Osteoblast (primary cell): Measurements from ENCODE around the gene WDR88. TPM values are rescaled to one million over a fixed set of nuclear protein-coding genes. Genes with fewer than 3 reads are reported as not detected.
A peak's percentile ranks its signal among the peaks of the same experiment; 100 is the strongest.

Experiments used
- DNase-seq: peaks from one replicate; pipeline ENCODE4 v3.0.0; 2011; ENCODE audit warnings: low spot score, mixed read lengths; ENCODE audit not compliant: insufficient read length; ENCODE audit errors: missing footprints
- H2AFZ ChIP-seq: 2 replicates; pipeline ENCODE4 v1.6.0; 2011; ENCODE audit warnings: mild to moderate bottlenecking, low read length
- H3K27ac ChIP-seq: 2 replicates; pipeline ENCODE4 v1.5.1; 2011; ENCODE audit warnings: mild to moderate bottlenecking, low read depth, low read length, moderate library complexity
- H3K27me3 ChIP-seq: 2 replicates; pipeline ENCODE4 v1.6.0; 2012; ENCODE audit warnings: mild to moderate bottlenecking, control low read depth, inconsistent platforms, low read length, moderate library complexity; ENCODE audit not compliant: insufficient read depth
- H3K36me3 ChIP-seq: 2 replicates; pipeline ENCODE4 v1.5.1; 2011; ENCODE audit warnings: mild to moderate bottlenecking, low read length, control low read depth, moderate library complexity; ENCODE audit not compliant: insufficient read depth
- H3K4me1 ChIP-seq: 2 replicates; pipeline ENCODE4 v1.5.1; 2011; ENCODE audit warnings: mild to moderate bottlenecking, low read length, control low read depth, moderate library complexity; ENCODE audit not compliant: insufficient read depth
- H3K4me2 ChIP-seq: 2 replicates; pipeline ENCODE4 v1.6.0; 2011; ENCODE audit warnings: mild to moderate bottlenecking, low read length; ENCODE audit not compliant: insufficient read depth
- H3K4me3 ChIP-seq: fragments of 200-600 bp; sonication (generic); 3 replicates; pipeline ENCODE4 v1.5.1; 2012; ENCODE audit warnings: mild to moderate bottlenecking, low read length, inconsistent platforms; ENCODE audit not compliant: insufficient read depth
- H3K79me2 ChIP-seq: 2 replicates; pipeline ENCODE4 v1.6.0; 2012; ENCODE audit warnings: mild to moderate bottlenecking, low read length, control low read depth, inconsistent platforms; ENCODE audit not compliant: insufficient read depth
- H3K9me3 ChIP-seq: 2 replicates; pipeline ENCODE4 v1.5.1; 2011; ENCODE audit warnings: low read depth, low read length, control low read depth
- H4K20me1 ChIP-seq: 2 replicates; pipeline ENCODE4 v1.6.0; 2012; ENCODE audit warnings: mild to moderate bottlenecking, low read length, control low read depth; ENCODE audit not compliant: insufficient read depth
- total RNA-seq: library from RNA; depleted of rRNA; stranded (reverse); fragments of >200 nt; gene quantifications from 2 replicates; pipeline ENCODE4 v1.2.3, GENCODE V29; 2012
- TF ChIP-seq, protein P1 (sequence below): IDR thresholded peaks from 2 replicates; pipeline ENCODE4 v1.5.1; 2011; ENCODE audit warnings: mild to moderate bottlenecking, low read depth, low read length, moderate library complexity; ENCODE audit errors: extremely low read depth

Gene WDR88
- total RNA-seq, 1 donor, result not detected

DNA sequence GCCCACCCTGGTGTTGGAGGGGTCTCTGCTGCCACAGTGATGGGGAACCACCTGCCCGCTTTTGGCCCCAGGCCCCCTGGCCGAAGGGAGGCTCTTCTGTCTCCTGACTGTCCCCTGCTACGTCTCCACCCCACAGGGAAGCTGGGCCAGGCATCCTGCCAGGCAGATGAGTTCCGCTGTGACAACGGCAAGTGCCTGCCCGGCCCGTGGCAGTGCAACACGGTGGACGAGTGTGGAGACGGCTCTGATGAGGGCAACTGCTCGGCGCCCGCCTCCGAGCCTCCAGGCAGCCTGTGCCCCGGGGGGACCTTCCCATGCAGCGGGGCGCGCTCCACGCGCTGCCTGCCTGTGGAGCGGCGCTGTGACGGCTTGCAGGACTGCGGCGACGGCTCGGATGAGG, 73.2 kb downstream of the WDR88 start:
- Histone ChIP-seq H4K20me1 (peaks cover 3% of the 10 kb centered on the region), H3K27ac (no peak overlapping the region), H3K27me3 (no peaks in the 10 kb centered on the region), H2AFZ (no peak overlapping the region), H3K4me2 (no peak overlapping the region), H3K9me3 (no peaks in the 10 kb centered on the region), H3K36me3 (no peaks in the 10 kb centered on the region), H3K4me3 (no peak overlapping the region), H3K79me2 (no peaks in the 10 kb centered on the region), H3K4me1 (no peaks in the 10 kb centered on the region)
- DNase-seq, result peak; percentile 59
- TF ChIP-seq, protein P1, sequence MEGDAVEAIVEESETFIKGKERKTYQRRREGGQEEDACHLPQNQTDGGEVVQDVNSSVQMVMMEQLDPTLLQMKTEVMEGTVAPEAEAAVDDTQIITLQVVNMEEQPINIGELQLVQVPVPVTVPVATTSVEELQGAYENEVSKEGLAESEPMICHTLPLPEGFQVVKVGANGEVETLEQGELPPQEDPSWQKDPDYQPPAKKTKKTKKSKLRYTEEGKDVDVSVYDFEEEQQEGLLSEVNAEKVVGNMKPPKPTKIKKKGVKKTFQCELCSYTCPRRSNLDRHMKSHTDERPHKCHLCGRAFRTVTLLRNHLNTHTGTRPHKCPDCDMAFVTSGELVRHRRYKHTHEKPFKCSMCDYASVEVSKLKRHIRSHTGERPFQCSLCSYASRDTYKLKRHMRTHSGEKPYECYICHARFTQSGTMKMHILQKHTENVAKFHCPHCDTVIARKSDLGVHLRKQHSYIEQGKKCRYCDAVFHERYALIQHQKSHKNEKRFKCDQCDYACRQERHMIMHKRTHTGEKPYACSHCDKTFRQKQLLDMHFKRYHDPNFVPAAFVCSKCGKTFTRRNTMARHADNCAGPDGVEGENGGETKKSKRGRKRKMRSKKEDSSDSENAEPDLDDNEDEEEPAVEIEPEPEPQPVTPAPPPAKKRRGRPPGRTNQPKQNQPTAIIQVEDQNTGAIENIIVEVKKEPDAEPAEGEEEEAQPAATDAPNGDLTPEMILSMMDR, result no peak

DNA sequence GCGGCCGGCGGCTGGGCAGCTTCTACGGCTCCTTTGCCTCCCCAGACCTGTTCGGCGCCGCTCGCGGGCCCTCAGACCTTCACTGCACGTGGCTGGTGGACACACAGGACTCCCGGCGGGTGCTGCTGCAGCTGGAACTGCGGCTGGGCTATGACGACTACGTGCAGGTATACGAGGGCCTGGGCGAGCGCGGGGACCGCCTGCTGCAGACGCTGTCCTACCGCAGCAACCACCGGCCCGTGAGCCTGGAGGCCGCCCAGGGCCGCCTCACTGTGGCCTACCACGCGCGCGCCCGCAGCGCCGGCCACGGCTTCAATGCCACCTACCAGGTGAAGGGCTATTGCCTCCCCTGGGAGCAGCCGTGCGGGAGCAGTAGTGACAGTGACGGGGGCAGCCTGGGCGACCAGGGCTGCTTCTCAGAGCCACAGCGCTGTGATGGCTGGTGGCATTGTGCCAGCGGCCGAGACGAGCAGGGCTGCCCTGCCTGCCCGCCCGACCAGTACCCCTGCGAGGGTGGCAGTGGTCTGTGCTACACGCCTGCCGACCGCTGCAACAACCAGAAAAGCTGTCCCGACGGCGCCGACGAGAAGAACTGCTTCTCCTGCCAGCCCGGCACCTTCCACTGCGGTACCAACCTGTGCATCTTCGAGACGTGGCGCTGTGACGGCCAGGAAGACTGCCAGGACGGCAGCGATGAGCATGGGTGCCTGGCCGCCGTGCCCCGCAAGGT, 73.8 kb downstream of the WDR88 start:
- H3K4me2 ChIP-seq, result no peak overlapping the region
- H3K9me3 ChIP-seq, result no peaks in the 10 kb centered on the region
- no peaks in the 10 kb centered on the region for H3K27me3 ChIP-seq
- TF ChIP-seq, protein P1, result no peak
- H3K4me3 ChIP-seq, result no peak overlapping the region
- H3K4me1 ChIP-seq, result no peaks in the 10 kb centered on the region
- peaks cover 3% of the 10 kb centered on the region for H4K20me1 ChIP-seq
- H3K79me2 ChIP-seq, result no peaks in the 10 kb centered on the region
- no peaks in the 10 kb centered on the region for H3K36me3 ChIP-seq
- peak; percentile 80 for DNase-seq
- H2AFZ ChIP-seq, result no peak overlapping the region
- no peak overlapping the region for H3K27ac ChIP-seq

DNA sequence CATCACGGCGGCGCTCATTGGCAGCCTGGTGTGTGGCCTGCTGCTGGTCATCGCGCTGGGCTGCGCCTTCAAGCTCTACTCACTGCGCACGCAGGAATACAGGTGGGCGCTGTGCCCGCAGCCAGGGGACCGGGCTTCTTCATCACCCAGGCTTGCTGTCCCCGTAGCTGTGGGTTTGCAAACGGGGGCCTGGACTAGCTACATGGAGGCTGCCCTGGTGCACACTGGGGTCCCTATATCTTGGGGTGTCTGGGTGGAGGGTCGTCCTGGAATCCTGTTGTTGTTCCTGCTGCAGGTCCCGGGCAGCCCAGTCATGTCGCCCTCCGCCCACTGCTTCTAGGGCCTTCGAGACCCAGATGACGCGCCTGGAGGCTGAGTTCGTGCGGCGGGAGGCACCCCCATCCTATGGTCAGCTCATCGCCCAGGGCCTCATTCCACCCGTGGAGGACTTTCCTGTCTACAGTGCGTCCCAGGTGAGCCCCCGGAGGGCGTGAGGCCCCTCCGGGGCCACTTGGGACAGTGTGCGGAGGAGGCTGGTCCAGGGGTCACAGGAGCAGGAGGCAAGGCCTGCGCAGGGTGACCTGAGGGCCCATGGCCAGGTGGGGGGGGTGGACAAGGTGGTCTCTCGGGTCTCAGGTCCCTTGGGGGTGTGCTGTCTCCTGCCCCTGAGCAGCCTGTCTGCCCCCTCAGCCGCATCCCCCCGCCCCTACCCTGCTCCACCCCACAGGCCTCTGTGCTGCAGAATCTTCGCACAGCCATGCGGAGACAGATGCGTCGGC, 74.5 kb downstream of the WDR88 start:
- no peak overlapping the region for H3K4me3 ChIP-seq
- H3K79me2 ChIP-seq, result no peaks in the 10 kb centered on the region
- peak; percentile 86 for DNase-seq
- H3K27me3 ChIP-seq, result no peaks in the 10 kb centered on the region
- no peaks in the 10 kb centered on the region for H3K9me3 ChIP-seq
- no peak overlapping the region for H3K27ac ChIP-seq
- no peak overlapping the region for H3K4me2 ChIP-seq
- no peak overlapping the region for H2AFZ ChIP-seq
- TF ChIP-seq, protein P1, result no peak
- no peaks in the 10 kb centered on the region for H3K36me3 ChIP-seq
- H4K20me1 ChIP-seq, result peaks cover 3% of the 10 kb centered on the region
- H3K4me1 ChIP-seq, result no peaks in the 10 kb centered on the region

DNA sequence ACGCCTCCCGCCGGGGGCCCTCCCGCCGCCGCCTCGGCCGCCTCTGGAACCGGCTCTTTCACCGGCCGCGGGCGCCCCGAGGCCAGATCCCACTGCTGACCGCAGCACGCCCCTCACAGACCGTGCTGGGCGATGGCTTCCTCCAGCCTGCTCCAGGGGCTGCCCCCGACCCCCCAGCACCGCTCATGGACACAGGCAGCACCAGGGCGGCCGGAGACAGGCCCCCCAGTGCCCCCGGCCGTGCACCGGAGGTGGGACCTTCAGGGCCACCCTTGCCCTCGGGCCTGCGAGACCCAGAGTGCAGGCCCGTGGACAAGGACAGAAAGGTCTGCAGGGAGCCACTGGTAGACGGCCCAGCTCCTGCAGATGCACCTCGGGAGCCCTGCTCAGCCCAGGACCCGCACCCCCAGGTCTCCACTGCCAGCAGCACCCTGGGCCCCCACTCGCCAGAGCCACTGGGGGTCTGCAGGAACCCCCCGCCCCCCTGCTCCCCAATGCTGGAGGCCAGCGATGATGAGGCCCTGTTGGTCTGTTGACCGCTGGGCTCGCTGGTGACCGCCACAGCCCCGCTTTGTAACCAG, 75.2 kb downstream of the WDR88 start:
- H3K27ac ChIP-seq, result no peak overlapping the region
- H3K4me1 ChIP-seq, result no peaks in the 10 kb centered on the region
- TF ChIP-seq, protein P1, result no peak
- H4K20me1 ChIP-seq, result peaks cover 3% of the 10 kb centered on the region
- no peak overlapping the region for H3K4me2 ChIP-seq
- H3K36me3 ChIP-seq, result no peaks in the 10 kb centered on the region
- H3K4me3 ChIP-seq, result no peak overlapping the region
- H3K9me3 ChIP-seq, result no peaks in the 10 kb centered on the region
- H3K27me3 ChIP-seq, result no peaks in the 10 kb centered on the region
- no peaks in the 10 kb centered on the region for H3K79me2 ChIP-seq
- no peak overlapping the region for H2AFZ ChIP-seq
- peak; percentile 63 for DNase-seq
